ENCODE results near the gene CHST8.

GRCh38 chr19:33806434-33806881 is 184.7 kb downstream of the CHST8 start:
- TF ChIP-seq, protein P1, sequence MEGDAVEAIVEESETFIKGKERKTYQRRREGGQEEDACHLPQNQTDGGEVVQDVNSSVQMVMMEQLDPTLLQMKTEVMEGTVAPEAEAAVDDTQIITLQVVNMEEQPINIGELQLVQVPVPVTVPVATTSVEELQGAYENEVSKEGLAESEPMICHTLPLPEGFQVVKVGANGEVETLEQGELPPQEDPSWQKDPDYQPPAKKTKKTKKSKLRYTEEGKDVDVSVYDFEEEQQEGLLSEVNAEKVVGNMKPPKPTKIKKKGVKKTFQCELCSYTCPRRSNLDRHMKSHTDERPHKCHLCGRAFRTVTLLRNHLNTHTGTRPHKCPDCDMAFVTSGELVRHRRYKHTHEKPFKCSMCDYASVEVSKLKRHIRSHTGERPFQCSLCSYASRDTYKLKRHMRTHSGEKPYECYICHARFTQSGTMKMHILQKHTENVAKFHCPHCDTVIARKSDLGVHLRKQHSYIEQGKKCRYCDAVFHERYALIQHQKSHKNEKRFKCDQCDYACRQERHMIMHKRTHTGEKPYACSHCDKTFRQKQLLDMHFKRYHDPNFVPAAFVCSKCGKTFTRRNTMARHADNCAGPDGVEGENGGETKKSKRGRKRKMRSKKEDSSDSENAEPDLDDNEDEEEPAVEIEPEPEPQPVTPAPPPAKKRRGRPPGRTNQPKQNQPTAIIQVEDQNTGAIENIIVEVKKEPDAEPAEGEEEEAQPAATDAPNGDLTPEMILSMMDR (conservative IDR thresholded peaks at IDR 0.05; ENCODE audit: low read depth in 2 of 2) = no peak
- no peak for TF ChIP-seq POLR2AphosphoS5 (IDR thresholded peaks at IDR 0.05; ENCODE audit: low read depth)
- no peak for TF ChIP-seq ETS1 (IDR thresholded peaks at IDR 0.05)
- TF ChIP-seq, protein P2, sequence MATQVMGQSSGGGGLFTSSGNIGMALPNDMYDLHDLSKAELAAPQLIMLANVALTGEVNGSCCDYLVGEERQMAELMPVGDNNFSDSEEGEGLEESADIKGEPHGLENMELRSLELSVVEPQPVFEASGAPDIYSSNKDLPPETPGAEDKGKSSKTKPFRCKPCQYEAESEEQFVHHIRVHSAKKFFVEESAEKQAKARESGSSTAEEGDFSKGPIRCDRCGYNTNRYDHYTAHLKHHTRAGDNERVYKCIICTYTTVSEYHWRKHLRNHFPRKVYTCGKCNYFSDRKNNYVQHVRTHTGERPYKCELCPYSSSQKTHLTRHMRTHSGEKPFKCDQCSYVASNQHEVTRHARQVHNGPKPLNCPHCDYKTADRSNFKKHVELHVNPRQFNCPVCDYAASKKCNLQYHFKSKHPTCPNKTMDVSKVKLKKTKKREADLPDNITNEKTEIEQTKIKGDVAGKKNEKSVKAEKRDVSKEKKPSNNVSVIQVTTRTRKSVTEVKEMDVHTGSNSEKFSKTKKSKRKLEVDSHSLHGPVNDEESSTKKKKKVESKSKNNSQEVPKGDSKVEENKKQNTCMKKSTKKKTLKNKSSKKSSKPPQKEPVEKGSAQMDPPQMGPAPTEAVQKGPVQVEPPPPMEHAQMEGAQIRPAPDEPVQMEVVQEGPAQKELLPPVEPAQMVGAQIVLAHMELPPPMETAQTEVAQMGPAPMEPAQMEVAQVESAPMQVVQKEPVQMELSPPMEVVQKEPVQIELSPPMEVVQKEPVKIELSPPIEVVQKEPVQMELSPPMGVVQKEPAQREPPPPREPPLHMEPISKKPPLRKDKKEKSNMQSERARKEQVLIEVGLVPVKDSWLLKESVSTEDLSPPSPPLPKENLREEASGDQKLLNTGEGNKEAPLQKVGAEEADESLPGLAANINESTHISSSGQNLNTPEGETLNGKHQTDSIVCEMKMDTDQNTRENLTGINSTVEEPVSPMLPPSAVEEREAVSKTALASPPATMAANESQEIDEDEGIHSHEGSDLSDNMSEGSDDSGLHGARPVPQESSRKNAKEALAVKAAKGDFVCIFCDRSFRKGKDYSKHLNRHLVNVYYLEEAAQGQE (IDR thresholded peaks at IDR 0.05; ENCODE audit: unreplicated experiment) = no peak
- no peak for TF ChIP-seq EZH2phosphoT487 (IDR thresholded peaks at IDR 0.05; ENCODE audit: unreplicated experiment)
- TF ChIP-seq EZH2 (IDR thresholded peaks at IDR 0.05; ENCODE audit: low read depth, unreplicated experiment) = no peak
- TF ChIP-seq CREB1 (CRISPR knock-in tag; IDR thresholded peaks at IDR 0.05; ENCODE audit: low read depth) = no peak
- TF ChIP-seq ZNF114 (CRISPR knock-in tag; IDR thresholded peaks at IDR 0.05) = no peak

All from GM23338 (cell line).